ENCODE measurements around the gene THAP7.

Gene THAP7

GRCh38 chr22:21033895-21034294 is 32.0 kb upstream of the THAP7 start:
- TF ChIP-seq ZFX (IDR thresholded peaks at IDR 0.05; ENCODE audit: borderline replicate concordance) (no peak), CTCF (IDR thresholded peaks at IDR 0.05) (no peak)

GRCh38 chr22:21032868-21033688 is 31.2 kb upstream of the THAP7 start:
- no peak for TF ChIP-seq ZFX (IDR thresholded peaks at IDR 0.05; ENCODE audit: borderline replicate concordance)
- TF ChIP-seq CTCF (IDR thresholded peaks at IDR 0.05): no peak
- H3K27ac ChIP-seq: no peak overlapping the region

More at GRCh38 chr22:21033895-21034294, 32.0 kb upstream of the THAP7 start:
- H3K27ac ChIP-seq: no peak overlapping the region

- H3K27ac ChIP-seq: no peak within 1 kb of the TSS
- no peak for TF ChIP-seq ZFX (IDR thresholded peaks at IDR 0.05; ENCODE audit: borderline replicate concordance)
- no peak for TF ChIP-seq CTCF (IDR thresholded peaks at IDR 0.05)
Observed at GRCh38 chr22:21032037-21032867, 30.3 kb upstream of the THAP7 start, which contains the start of gene SLC7A4. Gene SLC7A4, minus strand, starts transcription at chr22:21032561. Its CDS starts 749 bp downstream, at chr22:21031812.

GRCh38 chr22:21031545-21032036 is 29.7 kb upstream of the THAP7 start:
- TF ChIP-seq CTCF (IDR thresholded peaks at IDR 0.05) (no peak), ZFX (IDR thresholded peaks at IDR 0.05; ENCODE audit: borderline replicate concordance) (no peak)
- H3K27ac ChIP-seq: no peak overlapping the region

DNA sequence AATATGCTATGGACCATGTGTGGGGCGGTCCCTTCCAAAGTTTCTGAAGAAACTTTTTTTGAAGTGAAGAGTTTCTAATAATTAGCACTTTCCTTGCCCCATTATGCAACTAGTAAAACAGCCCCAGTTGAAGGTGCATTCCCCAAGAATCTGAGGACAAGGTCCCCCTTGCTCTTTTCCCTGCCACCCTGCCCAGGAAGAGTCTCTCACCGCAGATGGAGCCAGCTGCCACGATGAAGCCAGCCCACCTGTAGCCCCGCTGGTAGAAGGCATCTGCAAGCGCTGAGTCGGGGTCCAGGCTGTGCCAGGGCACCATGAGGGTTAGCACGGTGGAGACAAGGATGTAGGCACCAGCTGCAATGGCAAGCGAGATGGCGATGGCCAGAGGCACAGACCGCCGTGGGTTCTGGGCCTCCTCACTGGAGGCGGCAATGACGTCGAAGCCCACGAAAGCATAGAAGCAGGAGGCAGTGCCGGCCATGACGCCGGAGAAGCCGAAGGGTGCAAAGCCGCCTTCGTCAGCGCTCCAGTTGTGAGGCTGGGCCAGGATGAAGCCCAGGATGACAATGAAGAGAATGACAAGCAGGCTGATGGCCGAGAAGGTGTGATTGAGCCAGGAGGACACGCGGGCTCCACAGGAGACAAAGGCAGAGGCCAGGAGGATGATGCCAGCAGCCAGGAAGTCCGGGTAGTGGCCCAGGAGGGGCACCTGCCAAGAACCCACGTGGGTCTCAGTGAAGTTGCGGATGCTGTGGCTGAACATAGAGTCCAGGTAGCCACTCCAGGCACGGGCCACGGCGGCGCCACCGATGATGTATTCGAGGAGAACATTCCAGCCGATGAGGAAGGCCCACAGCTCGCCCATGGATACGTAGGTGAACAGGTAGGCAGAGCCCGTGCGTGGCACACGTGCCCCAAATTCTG is 29.0 kb upstream of the THAP7 start:
- no peak for TF ChIP-seq ZFX (IDR thresholded peaks at IDR 0.05; ENCODE audit: borderline replicate concordance)
- TF ChIP-seq CTCF (IDR thresholded peaks at IDR 0.05): no peak
- no peak overlapping the region for H3K27ac ChIP-seq

DNA sequence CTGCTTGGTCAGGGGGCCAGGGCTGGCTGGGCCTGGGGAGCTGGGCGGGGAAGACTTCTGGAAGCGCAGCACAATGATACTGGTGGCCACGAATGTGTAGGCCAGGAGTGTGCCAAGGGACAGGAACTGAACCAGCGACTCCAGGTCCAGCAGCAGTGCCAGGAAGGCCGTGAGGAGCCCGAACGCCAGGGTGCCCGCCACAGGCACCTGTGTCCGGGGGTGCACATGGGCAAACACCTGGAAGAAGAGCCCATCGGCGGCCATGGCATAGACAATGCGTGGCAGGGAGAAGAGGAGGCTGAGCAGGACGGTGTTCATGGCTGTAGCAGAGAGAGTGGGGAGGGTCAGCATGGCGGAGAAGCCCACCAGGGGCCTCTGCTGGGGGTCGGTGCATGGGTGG is 28.1 kb upstream of the THAP7 start:
- H3K27ac ChIP-seq: no peak overlapping the region
- TF ChIP-seq CTCF (IDR thresholded peaks at IDR 0.05): no peak
- TF ChIP-seq ZFX (IDR thresholded peaks at IDR 0.05; ENCODE audit: borderline replicate concordance): no peak
